ENCODE measurements around the gene MDH2. TPM values are rescaled to one million over a fixed set of nuclear protein-coding genes. Genes with fewer than 3 reads are reported as not detected.

MDH2 gene
- total and polyA plus RNA-seq, 2 of the 8 experiments (the other 6 are each of a cell fraction or from before 2014, with no cell fraction given): 203 to 254 TPM

GRCh38 chr7:76089865-76090475, 42.1 kb downstream of the MDH2 start:
- no peaks in the 10 kb centered on the region for H3K23me2 ChIP-seq (ENCODE audit: low read depth, low read length)
- no peaks in the 10 kb centered on the region for H3K4me1 ChIP-seq (replicated peaks in 1 of 4; ENCODE audit: control insufficient read depth in 3 of 4, insufficient read depth in 4 of 4, low read length in 3 of 4)
- H3K56ac ChIP-seq (replicated peaks; ENCODE audit: insufficient read length, low read depth, low read length): no peak overlapping the region
- H3K9me3 ChIP-seq (ENCODE audit: insufficient read depth in 2 of 2, low read depth in 1 of 2, low read length in 1 of 2): no peaks in the 10 kb centered on the region
- H3K4ac ChIP-seq (replicated peaks; ENCODE audit: insufficient read length, low read depth, low read length): no peak overlapping the region
- H2BK120ac ChIP-seq (replicated peaks; ENCODE audit: low read depth, low read length): no peak overlapping the region
- H3K36me3 ChIP-seq (ENCODE audit: control insufficient read depth in 2 of 4, insufficient read depth in 4 of 4, low read length in 3 of 4): no peaks in the 10 kb centered on the region
- no peak overlapping the region for H4K91ac ChIP-seq (replicated peaks; ENCODE audit: insufficient read length, low read length)
- FAIRE-seq (no peak), DNase-seq (ENCODE audit: low read depth in 1 of 2, low spot score in 2 of 2) (no peak)
- no peaks in the 10 kb centered on the region for H3K27me3 ChIP-seq (replicated peaks in 1 of 4; ENCODE audit: control insufficient read depth in 3 of 4, extremely low read depth in 1 of 4, insufficient read depth in 3 of 4, low read length in 3 of 4)
- no peak overlapping the region for H4K5ac ChIP-seq (ENCODE audit: insufficient read length, low read depth, low read length)
- H2BK15ac ChIP-seq (ENCODE audit: low read length): no peak overlapping the region
- no peaks in the 10 kb centered on the region for H3K79me2 ChIP-seq (ENCODE audit: control insufficient read depth in 1 of 2, insufficient read depth in 2 of 2, low read length in 2 of 2)
- no peak for TF ChIP-seq SAP30 (IDR thresholded peaks at IDR 0.05; ENCODE audit: insufficient read depth, insufficient replicate concordance, low read length)
- no peak for TF ChIP-seq HDAC2 (IDR thresholded peaks at IDR 0.05; ENCODE audit: borderline replicate concordance in 1 of 2, low read depth in 2 of 2, low read length in 2 of 2)
- TF ChIP-seq CBX5 (IDR thresholded peaks at IDR 0.05; ENCODE audit: low read depth, low read length): no peak
- ChIA-PET POLR2A (ENCODE audit: partially characterized antibody) (interaction anchor here (1.0 kb wide), 1 partner anchor 16 kb away, joined by 3 read pairs; no protein-coding TSS in a partner anchor), CTCF (ENCODE audit: partially characterized antibody) (interaction anchor here (0.6 to 1.3 kb wide), 3 partner anchors 15 to 172 kb away, joined by 3 to 6 read pairs (median 4); no protein-coding TSS in a partner anchor)
- no peak overlapping the region for H3K14ac ChIP-seq (ENCODE audit: insufficient read length)
- no peak overlapping the region for H3K18ac ChIP-seq (ENCODE audit: extremely low read depth, low read length)
- no peak overlapping the region for H3K9ac ChIP-seq (replicated peaks in 1 of 4; ENCODE audit: extremely low read depth in 1 of 4, low read depth in 3 of 4, low read length in 3 of 4)
- H3K27ac ChIP-seq (ENCODE audit: low read depth, low read length): no peak overlapping the region
- H3K4me2 ChIP-seq (ENCODE audit: insufficient read depth in 1 of 2, low read depth in 2 of 2, low read length in 2 of 2): no peak overlapping the region
- no peak overlapping the region for H3K4me3 ChIP-seq (ENCODE audit: extremely low read depth in 1 of 4, insufficient read depth in 2 of 4, low read depth in 3 of 4, low read length in 4 of 4)
- no peaks in the 10 kb centered on the region for H3K79me1 ChIP-seq (ENCODE audit: low read depth, low read length)
- no peak overlapping the region for H2AFZ ChIP-seq (ENCODE audit: low read length)
- no peak overlapping the region for H2AK5ac ChIP-seq (ENCODE audit: low read depth, low read length)
- H4K20me1 ChIP-seq (replicated peaks in 1 of 2; ENCODE audit: control insufficient read depth in 1 of 2, insufficient read depth in 2 of 2, low read length in 2 of 2): no peaks in the 10 kb centered on the region
- no peak overlapping the region for H3K23ac ChIP-seq (ENCODE audit: insufficient read length)
- H2BK20ac ChIP-seq (ENCODE audit: low read length): no peak overlapping the region
- H2BK12ac ChIP-seq (ENCODE audit: low read depth, low read length): no peak overlapping the region
- H4K8ac ChIP-seq (ENCODE audit: extremely low read depth, insufficient read depth, low read length): no peak overlapping the region
- WGBS, 2 experiments (ENCODE audit: extremely low coverage in 1 of 2, insufficient coverage in 1 of 2, insufficient read length in 1 of 2, insufficient replicate concordance in 2 of 2, low coverage in 1 of 2, low lambda C conversion rate in 2 of 2, missing lambda C conversion rate in 1 of 2): 87% methylated on average over 7 of the region's 10 CpGs; no CpG with 5 or more reads in 1 of the 2 experiments
- H2BK5ac ChIP-seq (ENCODE audit: low read depth, low read length): no peak overlapping the region
